Measurements from ENCODE around the gene PCYT2.

PCYT2 gene

DNA sequence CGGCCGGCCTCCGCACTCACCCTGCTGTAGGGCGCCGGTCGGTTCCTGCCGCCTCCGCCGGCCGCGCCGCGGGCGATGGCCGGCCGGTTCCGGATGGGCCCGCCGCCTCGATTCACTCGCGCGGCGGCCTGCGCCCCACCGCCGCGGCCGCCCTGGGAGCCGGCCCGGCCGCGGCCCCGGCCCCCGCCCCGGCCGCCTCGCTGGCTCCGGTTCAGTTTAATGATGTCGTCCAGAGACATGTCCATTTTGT, 20.0 kb downstream of the PCYT2 start:
- TF ChIP-seq, protein P1, sequence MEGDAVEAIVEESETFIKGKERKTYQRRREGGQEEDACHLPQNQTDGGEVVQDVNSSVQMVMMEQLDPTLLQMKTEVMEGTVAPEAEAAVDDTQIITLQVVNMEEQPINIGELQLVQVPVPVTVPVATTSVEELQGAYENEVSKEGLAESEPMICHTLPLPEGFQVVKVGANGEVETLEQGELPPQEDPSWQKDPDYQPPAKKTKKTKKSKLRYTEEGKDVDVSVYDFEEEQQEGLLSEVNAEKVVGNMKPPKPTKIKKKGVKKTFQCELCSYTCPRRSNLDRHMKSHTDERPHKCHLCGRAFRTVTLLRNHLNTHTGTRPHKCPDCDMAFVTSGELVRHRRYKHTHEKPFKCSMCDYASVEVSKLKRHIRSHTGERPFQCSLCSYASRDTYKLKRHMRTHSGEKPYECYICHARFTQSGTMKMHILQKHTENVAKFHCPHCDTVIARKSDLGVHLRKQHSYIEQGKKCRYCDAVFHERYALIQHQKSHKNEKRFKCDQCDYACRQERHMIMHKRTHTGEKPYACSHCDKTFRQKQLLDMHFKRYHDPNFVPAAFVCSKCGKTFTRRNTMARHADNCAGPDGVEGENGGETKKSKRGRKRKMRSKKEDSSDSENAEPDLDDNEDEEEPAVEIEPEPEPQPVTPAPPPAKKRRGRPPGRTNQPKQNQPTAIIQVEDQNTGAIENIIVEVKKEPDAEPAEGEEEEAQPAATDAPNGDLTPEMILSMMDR (IDR thresholded peaks at IDR 0.05; ENCODE audit: insufficient read depth, low read depth, low read length, missing control alignments), result no peak
- no peak for DNase-seq (ENCODE audit: low read depth)
- peak overlapping the region; percentile 70 for H3K4me3 ChIP-seq (ENCODE audit: low read length)

DNA sequence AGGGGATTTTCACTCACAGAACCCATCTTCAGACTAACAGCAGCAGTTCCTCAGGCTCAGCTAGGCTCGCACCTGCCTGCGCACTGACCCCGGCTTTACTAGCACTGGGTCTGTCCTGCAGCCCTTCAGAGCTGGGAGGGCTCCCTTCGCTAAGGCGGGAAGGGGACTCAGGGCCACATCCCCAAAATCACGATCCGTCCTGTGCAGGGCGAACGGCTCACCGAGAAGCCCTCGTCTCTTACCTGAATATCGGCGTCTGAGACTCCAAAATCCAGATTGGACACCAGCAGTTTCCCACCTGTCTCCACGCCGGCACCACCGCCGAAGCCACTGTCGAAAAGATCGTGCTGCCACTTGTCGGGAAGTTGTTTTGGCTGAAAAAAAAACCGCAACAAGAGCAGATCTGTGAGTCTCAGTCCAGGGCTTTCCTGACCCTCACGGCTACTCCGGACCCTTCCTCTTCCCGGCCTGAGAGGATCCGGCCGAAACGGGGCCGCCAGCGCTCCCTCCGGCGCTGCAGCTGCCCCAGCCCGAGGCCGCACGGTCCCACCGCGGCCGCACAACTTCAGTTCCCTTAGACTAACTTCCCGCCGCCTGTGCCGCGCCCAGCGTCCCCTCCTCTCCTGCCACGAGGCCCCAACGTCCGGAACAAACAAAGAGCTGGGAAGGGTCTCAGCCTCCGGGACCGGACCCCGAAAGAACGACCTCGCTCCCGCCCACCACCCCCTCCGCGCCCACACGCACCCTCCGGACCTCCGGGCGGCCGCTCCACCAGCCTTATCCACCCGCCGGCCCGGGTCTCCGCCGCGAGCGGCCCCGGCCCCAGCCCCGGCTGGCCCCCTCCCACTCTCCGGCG, 20.5 kb downstream of the PCYT2 start:
- H3K4me3 ChIP-seq (ENCODE audit: low read length), result peak overlapping the region; percentile 70
- TF ChIP-seq, protein P1 (IDR thresholded peaks at IDR 0.05; ENCODE audit: insufficient read depth, low read depth, low read length, missing control alignments), result no peak
- no peak for DNase-seq (ENCODE audit: low read depth)

DNA sequence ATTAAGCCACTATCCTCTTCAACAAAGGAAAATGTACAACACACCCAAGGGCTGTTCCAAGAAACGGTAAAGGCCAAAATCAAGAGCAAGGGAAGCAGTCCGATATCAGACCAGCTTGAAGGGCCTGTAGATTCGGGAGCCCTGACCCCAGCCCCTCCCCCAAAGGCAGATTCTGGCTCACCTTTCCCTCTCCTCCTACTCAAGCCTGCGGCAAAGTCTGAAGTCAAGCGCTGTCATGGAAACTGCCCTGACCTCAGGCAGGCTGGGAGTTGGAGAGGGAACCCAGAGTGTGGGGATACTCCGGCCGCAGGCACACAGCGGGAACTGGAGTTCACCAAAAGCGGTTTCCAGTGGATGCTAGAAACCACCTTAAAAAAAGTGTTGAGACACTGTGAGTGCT, 21.6 kb downstream of the PCYT2 start:
- H3K4me3 ChIP-seq (ENCODE audit: low read length), result peak overlapping the region; percentile 70
- TF ChIP-seq, protein P1 (IDR thresholded peaks at IDR 0.05; ENCODE audit: insufficient read depth, low read depth, low read length, missing control alignments), result no peak

DNA sequence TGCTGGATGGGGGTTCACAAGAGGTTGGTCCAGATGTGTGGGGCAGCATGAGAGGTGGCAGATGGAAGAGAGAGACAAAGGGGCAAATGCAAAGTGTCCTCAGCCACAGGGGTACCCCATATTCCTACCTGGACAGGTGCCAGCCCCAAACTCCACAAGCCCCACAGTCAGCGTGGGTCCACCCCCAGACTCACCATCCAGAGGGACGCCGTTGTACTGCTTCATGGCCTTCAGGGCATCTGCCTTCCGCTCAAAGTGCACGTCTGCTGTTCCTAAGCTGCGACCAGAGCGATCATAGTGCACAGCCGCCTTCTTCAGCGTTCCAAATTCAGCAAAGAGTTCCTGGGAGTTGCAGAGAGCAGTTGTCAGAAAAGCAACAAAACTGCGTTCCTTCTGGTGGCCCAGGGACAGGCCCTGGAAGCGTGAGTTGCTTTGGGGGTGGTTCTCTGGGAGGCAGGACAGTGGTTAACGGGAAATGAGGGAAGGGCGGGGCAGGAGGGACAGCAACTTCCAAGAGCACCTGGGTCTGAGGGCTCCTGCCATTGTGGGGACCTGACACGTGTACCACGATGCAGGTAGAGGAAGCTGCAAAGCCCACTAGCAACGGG, 22.1 kb downstream of the PCYT2 start:
- no peak overlapping the region for H3K4me3 ChIP-seq (ENCODE audit: low read length)
- TF ChIP-seq, protein P1 (IDR thresholded peaks at IDR 0.05; ENCODE audit: insufficient read depth, low read depth, low read length, missing control alignments), result no peak
- DNase-seq (ENCODE audit: low read depth), result no peak

More for the DNA sequence above, 21.6 kb downstream of the PCYT2 start:
- no peak for DNase-seq (ENCODE audit: low read depth)

DNA sequence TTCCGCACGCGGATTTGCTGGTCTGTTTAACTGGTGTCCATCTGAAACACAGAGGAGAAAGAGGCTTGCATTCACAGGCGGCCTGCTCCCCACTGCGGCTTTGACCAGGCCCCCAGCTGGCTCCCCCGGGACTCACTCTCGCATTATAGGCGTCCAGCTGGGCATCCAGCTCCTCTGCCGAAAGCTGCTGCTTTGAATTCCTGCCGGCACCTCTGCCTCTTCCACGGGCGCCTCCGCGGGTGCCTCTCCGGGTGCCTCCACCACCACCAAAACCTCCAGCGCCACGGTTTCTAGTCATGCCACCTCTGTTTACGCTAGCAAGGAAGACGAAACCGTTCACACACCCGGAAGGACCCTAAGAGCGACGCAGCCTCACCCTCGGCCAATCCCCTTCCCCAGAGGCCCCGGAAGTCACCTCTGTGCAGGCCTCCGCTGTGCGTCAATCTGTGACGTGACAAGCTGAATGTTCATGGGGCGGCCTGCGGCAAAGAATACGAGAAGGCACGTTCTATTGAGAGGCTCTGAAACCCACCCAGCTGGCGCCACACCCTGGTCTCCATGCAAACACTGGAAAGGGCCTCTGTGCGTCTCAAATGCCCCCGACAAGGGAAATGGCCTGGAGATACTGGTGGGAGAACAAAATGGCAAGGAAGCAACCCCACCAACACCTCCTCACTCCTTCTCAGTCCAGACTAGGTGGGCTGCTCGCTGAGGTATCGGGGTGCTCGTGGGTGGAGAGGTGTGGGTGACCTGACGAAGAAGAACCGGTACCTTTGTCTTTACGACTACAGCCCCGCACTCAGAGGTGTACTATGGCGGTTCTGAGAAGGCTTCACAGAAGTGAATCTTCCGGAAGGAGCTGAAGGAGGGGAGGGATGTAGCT, 22.9 kb downstream of the PCYT2 start:
- DNase-seq (ENCODE audit: low read depth), result no peak
- TF ChIP-seq, protein P1 (IDR thresholded peaks at IDR 0.05; ENCODE audit: insufficient read depth, low read depth, low read length, missing control alignments), result no peak
- no peak overlapping the region for H3K4me3 ChIP-seq (ENCODE audit: low read length)

DNA sequence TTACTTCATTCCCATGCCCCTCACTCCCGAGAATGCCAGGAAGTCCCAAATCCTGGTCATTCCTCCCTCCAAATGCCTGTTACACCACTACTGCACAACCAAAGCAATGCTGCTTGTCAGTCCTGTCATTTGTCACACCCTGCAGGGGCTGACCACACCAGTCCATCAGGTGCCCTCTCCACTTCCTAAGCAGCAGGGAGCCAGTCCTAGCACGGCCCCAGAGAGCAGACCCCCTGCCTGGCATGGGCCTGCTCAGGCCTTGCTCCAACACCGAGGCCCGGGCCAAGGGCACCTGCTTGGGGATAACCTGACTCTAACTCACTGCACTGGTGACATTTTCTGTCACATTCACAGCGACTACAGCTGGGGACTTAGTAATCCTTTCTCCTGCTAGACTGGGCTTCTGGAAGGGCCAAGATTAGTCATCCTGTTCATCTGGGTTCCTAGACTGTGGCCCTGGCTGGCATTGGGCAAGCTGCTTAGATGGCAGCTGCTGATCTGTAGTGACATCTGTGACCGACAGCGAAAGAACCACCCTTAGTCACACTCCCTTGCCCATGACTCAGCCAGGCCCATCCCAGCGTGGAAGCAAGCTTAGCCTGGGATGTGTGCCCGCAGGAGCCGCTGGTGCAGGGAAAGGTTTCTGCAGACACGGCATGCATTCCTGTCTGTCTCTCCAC, 25.2 kb downstream of the PCYT2 start:
- no peak overlapping the region for H3K4me3 ChIP-seq (ENCODE audit: low read length)
- DNase-seq (ENCODE audit: low read depth), result peak; percentile 77
- TF ChIP-seq, protein P1 (IDR thresholded peaks at IDR 0.05; ENCODE audit: insufficient read depth, low read depth, low read length, missing control alignments), result no peak
